AG20443 (cell line): Measurements from ENCODE around the gene SP1.
"Not testable (repeated sequence)": the region's sequence is repeated elsewhere in the genome, so short reads cannot be mapped to it uniquely, and the experiment has no call there.

Experiments used
- DNase-seq: peaks from one replicate; pipeline ENCODE4 v3.0.0; 2012; ENCODE audit warnings: low spot score, mixed read lengths

SP1 gene

GRCh38 chr12:53358836-53359419, 21.0 kb upstream of the SP1 start:
- no peak for DNase-seq

- DNase-seq = not testable (repeated sequence)
Measured at GRCh38 chr12:53361638-53362037, 18.3 kb upstream of the SP1 start.

- peak; percentile 36 for DNase-seq
Measured at GRCh38 chr12:53365245-53365904, 14.6 kb upstream of the SP1 start.

- not testable (repeated sequence) for DNase-seq
Measured at GRCh38 chr12:53373554-53374133, 6.3 kb upstream of the SP1 start.

GRCh38 chr12:53374277-53374676, 5.7 kb upstream of the SP1 start:
- DNase-seq = not testable (repeated sequence)

- DNase-seq = no peak
Measured at GRCh38 chr12:53376747-53377146, 3.2 kb upstream of the SP1 start.

- no peak for DNase-seq
Measured at GRCh38 chr12:53378222-53378621, 1.8 kb upstream of the SP1 start.

- DNase-seq = no peak
Measured at GRCh38 chr12:53378724-53379388, 1.1 kb upstream of the SP1 start.

- peak; percentile 93 for DNase-seq
Measured at GRCh38 chr12:53379389-53380103, 430 bp upstream of the SP1 start.

- peak; percentile 14 for DNase-seq
Measured at GRCh38 chr12:53380794-53381730, 1.1 kb downstream of the SP1 start.

GRCh38 chr12:53381731-53382630, 2.0 kb downstream of the SP1 start:
- peak; percentile 24 for DNase-seq

GRCh38 chr12:53383258-53383657, 3.3 kb downstream of the SP1 start:
- DNase-seq = no peak

- DNase-seq = not testable (repeated sequence)
Measured at GRCh38 chr12:53386381-53386780, 6.4 kb downstream of the SP1 start.

- no peak for DNase-seq
Measured at GRCh38 chr12:53388932-53389331, 9.0 kb downstream of the SP1 start.

GRCh38 chr12:53389702-53390101, 9.7 kb downstream of the SP1 start:
- DNase-seq = no peak

- DNase-seq = no peak
Measured at GRCh38 chr12:53391724-53392123, 11.7 kb downstream of the SP1 start.

- no peak for DNase-seq
Measured at GRCh38 chr12:53399896-53400295, 19.9 kb downstream of the SP1 start.

GRCh38 chr12:53402351-53402750, 22.4 kb downstream of the SP1 start:
- DNase-seq = not testable (repeated sequence)

GRCh38 chr12:53402871-53403270, 22.9 kb downstream of the SP1 start:
- no peak for DNase-seq

GRCh38 chr12:53410951-53411350, 31.0 kb downstream of the SP1 start:
- DNase-seq = no peak
